Myocyte (in vitro differentiated cells): ENCODE measurements around the gene SOCS6. TPM values are rescaled to one million over a fixed set of nuclear protein-coding genes. Genes with fewer than 3 reads are reported as not detected.

Experiments
- total RNA-seq: library from RNA; depleted of rRNA; stranded (reverse); fragments of >200 nt; gene quantifications from 2 replicates; pipeline ENCODE4 v1.2.3, GENCODE V29; 2014

Gene SOCS6
- total RNA-seq, 1 donor from 2014 or later: 23.6 TPM

Other genes starting within 250 kb of the SOCS6 start
- gene RTTN, start 83.4 kb upstream of the SOCS6 start, total RNA-seq: 9.4 and 16.2 TPM in 2 replicates